Coronary artery (tissue), 2 donors: Measurements from ENCODE around the gene TFAP2A.

Experiments
- DNase-seq: peaks from one replicate; pipeline ENCODE4 v3.0.0-alpha.2; 2017; ENCODE audit warnings: low spot score
- H3K27ac ChIP-seq, 2 donors: fragments of 200-600 bp; sonication (generic); one replicate each; pipeline ENCODE4 v1.5.1; 2016 to 2019
- H3K4me3 ChIP-seq: fragments of 200-600 bp; sonication (generic); 2 replicates; pipeline ENCODE4 v1.5.1; 2016; ENCODE audit warnings: mild to moderate bottlenecking, moderate library complexity
- TF ChIP-seq, protein P1 (sequence below): fragments of 200-600 bp; sonication (generic); IDR thresholded peaks from one replicate; pipeline ENCODE4 v1.5.1; 2019; ENCODE audit warnings: antibody characterized with exemption

TFAP2A gene

DNA sequence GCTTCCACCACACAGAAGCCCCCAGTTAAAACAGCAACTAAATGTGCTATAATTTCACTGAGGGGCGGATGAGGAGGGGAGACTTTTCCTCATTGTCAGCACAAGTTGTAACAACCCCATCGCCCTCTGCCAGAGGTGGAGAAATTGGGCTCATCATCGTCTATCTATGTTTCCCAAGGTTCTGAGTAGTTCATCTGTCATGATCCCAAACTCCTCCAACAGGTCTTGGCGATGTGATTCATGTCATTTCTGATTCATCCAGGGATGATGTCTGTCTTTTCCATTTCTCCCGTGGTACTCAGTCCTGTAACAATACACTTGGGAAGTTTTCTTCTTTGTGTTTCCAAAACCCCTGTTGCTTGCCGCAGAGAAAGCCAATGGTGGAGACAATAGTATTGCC, 51.0 kb downstream of the TFAP2A start:
- no peak for DNase-seq
- TF ChIP-seq, protein P1, sequence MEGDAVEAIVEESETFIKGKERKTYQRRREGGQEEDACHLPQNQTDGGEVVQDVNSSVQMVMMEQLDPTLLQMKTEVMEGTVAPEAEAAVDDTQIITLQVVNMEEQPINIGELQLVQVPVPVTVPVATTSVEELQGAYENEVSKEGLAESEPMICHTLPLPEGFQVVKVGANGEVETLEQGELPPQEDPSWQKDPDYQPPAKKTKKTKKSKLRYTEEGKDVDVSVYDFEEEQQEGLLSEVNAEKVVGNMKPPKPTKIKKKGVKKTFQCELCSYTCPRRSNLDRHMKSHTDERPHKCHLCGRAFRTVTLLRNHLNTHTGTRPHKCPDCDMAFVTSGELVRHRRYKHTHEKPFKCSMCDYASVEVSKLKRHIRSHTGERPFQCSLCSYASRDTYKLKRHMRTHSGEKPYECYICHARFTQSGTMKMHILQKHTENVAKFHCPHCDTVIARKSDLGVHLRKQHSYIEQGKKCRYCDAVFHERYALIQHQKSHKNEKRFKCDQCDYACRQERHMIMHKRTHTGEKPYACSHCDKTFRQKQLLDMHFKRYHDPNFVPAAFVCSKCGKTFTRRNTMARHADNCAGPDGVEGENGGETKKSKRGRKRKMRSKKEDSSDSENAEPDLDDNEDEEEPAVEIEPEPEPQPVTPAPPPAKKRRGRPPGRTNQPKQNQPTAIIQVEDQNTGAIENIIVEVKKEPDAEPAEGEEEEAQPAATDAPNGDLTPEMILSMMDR, result no peak
- Histone ChIP-seq H3K4me3 (no peak overlapping the region), H3K27ac (no peak overlapping the region)

DNA sequence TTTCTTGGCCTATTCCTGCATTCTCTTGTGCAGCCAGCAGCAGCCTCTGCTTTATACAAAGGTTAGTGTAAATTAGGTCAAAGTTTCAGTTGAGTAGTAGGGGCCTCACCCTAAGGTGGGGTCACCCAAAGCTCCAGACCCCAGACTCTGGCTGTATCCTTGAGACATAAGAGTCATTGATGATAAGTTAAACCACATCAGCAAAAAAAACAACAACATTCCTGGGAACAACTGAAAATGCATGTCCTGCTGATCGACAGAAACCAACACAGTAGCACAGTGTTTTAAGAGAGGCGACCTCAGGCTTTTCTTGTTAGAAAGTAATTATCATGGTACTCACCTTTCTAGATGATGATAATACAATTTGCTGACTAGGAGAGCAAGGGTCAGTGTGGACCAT, 52.6 kb downstream of the TFAP2A start:
- TF ChIP-seq, protein P1, result no peak
- Histone ChIP-seq H3K27ac (no peak overlapping the region), H3K4me3 (no peak overlapping the region)
- no peak for DNase-seq

DNA sequence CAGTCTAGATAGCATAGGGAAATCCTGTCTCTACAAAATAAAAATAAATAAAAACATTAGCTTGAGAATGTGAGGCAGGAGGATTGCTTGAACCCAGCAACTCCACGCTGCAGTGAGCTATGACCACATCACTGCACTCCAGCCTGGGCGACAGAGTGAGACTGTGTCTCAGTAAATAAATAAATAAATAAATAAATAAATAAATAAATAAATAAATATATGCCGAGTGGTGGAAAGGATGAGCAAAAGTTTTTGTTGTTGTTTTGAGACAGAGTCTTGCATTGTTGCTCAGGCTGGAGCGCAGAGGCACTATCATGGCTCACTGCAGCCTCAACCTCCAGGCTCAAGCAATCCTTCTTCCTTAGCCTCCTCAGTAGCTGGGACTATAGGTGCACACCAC, 53.4 kb downstream of the TFAP2A start:
- no peak overlapping the region for H3K4me3 ChIP-seq
- H3K27ac ChIP-seq, result no peak overlapping the region
- TF ChIP-seq, protein P1, result no peak
- no peak for DNase-seq

DNA sequence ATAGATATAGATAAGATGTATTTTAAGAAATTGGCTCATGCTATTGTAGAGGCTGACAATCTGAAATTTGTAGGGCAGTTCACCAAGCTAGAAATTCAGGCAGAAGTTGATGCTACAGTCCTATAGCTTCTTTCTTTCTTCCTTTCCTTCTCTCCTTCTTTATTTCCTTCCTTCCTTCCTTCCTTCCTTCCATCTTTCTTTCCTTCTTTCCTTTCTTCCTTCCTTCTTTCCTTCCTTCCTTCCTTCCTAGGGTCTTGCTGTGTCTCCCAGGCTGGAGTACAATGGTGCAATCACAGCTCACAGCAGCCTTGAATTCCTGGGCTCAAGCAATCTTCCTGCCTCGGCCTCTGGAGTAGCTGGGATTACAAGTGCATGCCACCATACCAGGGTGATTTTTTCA, 55.3 kb downstream of the TFAP2A start:
- TF ChIP-seq, protein P1, result no peak
- no peak overlapping the region for H3K27ac ChIP-seq
- H3K4me3 ChIP-seq, result no peak overlapping the region
- DNase-seq, result no peak

DNA sequence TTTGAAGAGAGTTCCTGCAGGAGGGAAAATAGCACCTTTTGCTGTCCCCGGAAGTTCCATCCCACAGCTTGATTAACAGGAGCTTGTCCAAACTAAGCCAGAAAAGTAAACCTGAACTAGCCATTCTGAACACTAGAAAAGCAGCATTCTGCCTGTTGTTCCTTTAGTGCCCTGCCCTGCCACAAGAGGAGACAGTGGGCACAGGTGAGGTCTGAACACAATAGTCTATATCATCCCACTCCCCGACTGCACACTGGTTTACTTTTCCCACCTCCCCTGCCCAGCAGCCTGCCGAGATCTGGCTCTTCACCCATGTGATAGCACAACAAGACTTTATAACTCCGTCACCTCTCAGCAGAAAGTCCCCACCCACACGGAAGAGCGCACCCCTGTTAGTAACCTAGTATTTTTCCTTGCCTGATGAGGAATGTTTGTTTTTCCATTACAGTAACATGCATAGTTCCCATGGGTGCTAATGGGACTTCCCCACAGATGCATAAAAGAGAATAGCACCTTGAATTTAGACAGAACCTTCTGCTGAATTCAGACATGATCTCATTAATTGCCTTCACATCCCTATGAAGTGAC, 59.7 kb downstream of the TFAP2A start:
- H3K27ac ChIP-seq, result no peak overlapping the region
- DNase-seq, result no peak
- TF ChIP-seq, protein P1, result no peak
- H3K4me3 ChIP-seq, result no peak overlapping the region

DNA sequence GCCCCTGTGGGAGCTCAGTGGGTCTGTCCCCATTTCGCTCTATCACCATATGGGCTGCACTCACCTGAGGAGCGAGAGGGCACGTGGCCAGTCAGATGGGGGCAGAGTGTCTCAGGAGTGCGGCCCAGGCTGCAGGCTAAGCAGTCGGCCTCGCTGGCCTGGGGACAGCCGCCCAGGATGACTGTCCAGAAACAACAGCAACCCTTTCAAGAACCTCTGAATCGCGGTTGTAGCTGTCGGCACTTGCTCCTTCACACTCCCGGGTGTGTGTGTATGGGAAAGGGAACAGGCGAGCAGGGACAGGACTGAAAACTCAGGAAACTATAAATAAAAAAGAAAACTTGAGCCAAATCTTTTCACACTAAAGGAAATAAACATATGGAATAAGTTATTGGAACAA, 63.1 kb downstream of the TFAP2A start:
- Histone ChIP-seq H3K27ac (no peak overlapping the region), H3K4me3 (no peak overlapping the region)

DNA sequence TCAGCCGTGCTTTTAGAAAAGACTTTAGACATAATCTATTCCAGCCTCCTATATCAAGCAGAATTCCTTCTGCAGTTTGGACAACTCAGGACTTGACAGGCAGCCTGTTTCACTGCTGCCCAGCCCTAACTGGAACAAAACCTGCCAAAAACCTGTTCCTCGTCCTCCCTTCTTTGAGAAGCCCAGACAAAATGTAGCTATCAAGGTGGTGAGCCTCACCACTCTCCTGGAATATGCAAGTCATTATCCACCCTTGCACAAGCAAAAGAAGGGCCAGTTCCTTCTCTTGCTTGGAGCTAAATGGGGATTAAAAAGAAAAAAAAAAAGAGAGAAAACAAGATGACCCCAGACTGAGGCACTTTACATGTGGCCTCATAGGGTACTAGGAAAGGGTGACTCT, 64.2 kb downstream of the TFAP2A start:
- no peak for DNase-seq
- Histone ChIP-seq H3K4me3 (no peak overlapping the region), H3K27ac (no peak overlapping the region)
- TF ChIP-seq, protein P1, result no peak

More for the DNA sequence above, 63.1 kb downstream of the TFAP2A start:
- TF ChIP-seq, protein P1, result no peak
- no peak for DNase-seq
